H1 (cell line): ENCODE results near the gene AAK1. TPM values are rescaled to one million over a fixed set of nuclear protein-coding genes. Genes with fewer than 3 reads are reported as not detected.

Experiments
- CTCF ChIA-PET: fragments of 300-600 bp; sonication (Branson Sonifier 250); formaldehyde crosslinking; loops from one replicate; lab custom pipeline; 2021; ENCODE audit not compliant: partially characterized antibody; lab: Charles Lee
- POLR2A ChIA-PET: fragments of 300-600 bp; sonication (Branson Sonifier 250); formaldehyde crosslinking; loops from one replicate; lab custom pipeline; 2021; ENCODE audit warnings: inconsistent platforms; ENCODE audit not compliant: partially characterized antibody; lab: Charles Lee
- DNase-seq, 2 experiments: peaks; one replicate each; pipeline versions ENCODE4 v3.0.0 to v3.0.0-alpha.2; 2010 to 2022; ENCODE audit warnings: low spot score in 2 of 2, low read depth in 1 of 2, mixed read lengths in 1 of 2
- FAIRE-seq: peaks from 2 replicates; lab custom pipeline; 2011; peaks lifted over from hg19 to GRCh38; lab: Jason Lieb, UNC
- H2AFZ ChIP-seq: 2 replicates; pipeline ENCODE4 v1.8.1; 2012; ENCODE audit warnings: low read length, inconsistent platforms
- H2AK5ac ChIP-seq: 2 replicates; pipeline ENCODE4 v1.6.1; 2013; ENCODE audit warnings: low read depth, low read length
- H2BK120ac ChIP-seq: replicated peaks from 2 replicates; pipeline ENCODE3; 2013; ENCODE audit warnings: low read depth, low read length, inconsistent platforms
- H2BK12ac ChIP-seq: 2 replicates; pipeline ENCODE4 v1.6.1; 2013; ENCODE audit warnings: low read depth, low read length
- H2BK15ac ChIP-seq: 2 replicates; pipeline ENCODE4 v1.6.1; 2013; ENCODE audit warnings: low read length
- H2BK20ac ChIP-seq: 2 replicates; pipeline ENCODE4 v1.6.1; 2013; ENCODE audit warnings: low read length
- H2BK5ac ChIP-seq: 2 replicates; pipeline ENCODE4 v1.6.1; 2013; ENCODE audit warnings: low read depth, low read length
- H3K14ac ChIP-seq: 2 replicates; pipeline ENCODE4 v1.6.1; 2013; ENCODE audit warnings: inconsistent platforms; ENCODE audit not compliant: insufficient read length
- H3K18ac ChIP-seq: 2 replicates; pipeline ENCODE4 v1.6.1; 2013; ENCODE audit warnings: low read length; ENCODE audit errors: extremely low read depth
- H3K23ac ChIP-seq: 2 replicates; pipeline ENCODE4 v1.6.1; 2013; ENCODE audit warnings: inconsistent platforms; ENCODE audit not compliant: insufficient read length
- H3K23me2 ChIP-seq: 2 replicates; pipeline ENCODE4 v1.6.1; 2013; ENCODE audit warnings: low read depth, low read length
- H3K27ac ChIP-seq: 2 replicates; pipeline ENCODE4 v1.6.1; 2011; ENCODE audit warnings: low read depth, low read length, inconsistent platforms
- H3K27me3 ChIP-seq, 4 experiments: replicated peaks in 1 of 4; 1 replicate in 1 of 4; 2 replicates in 3 of 4; pipeline versions ENCODE4 v1.6.1 to v1.8.1; 2011 to 2013; ENCODE audit warnings: low read length in 3 of 4, mild to moderate bottlenecking in 3 of 4, inconsistent platforms in 2 of 4, mixed read lengths in 2 of 4, moderate library complexity in 1 of 4; ENCODE audit not compliant: control insufficient read depth in 3 of 4, insufficient read depth in 3 of 4; ENCODE audit errors: extremely low read depth in 1 of 4
- H3K36me3 ChIP-seq, 4 experiments: 2 replicates each; pipeline versions ENCODE4 v1.6.1 to v1.8.1; 2011 to 2013; ENCODE audit warnings: mild to moderate bottlenecking in 4 of 4, low read length in 3 of 4, moderate library complexity in 2 of 4, control low read depth in 1 of 4, inconsistent platforms in 1 of 4; ENCODE audit not compliant: insufficient read depth in 4 of 4, control insufficient read depth in 2 of 4
- H3K4ac ChIP-seq: replicated peaks from 2 replicates; pipeline ENCODE3; 2013; ENCODE audit warnings: low read length, low read depth, mixed read lengths, inconsistent platforms; ENCODE audit not compliant: insufficient read length
- H3K4me1 ChIP-seq, 4 experiments: replicated peaks in 1 of 4; 1 replicate in 1 of 4; 2 replicates in 3 of 4; pipeline versions ENCODE4 v1.6.1 to v1.8.1; 2011 to 2013; ENCODE audit warnings: low read length in 3 of 4, inconsistent platforms in 2 of 4, mixed read lengths in 1 of 4; ENCODE audit not compliant: insufficient read depth in 4 of 4, control insufficient read depth in 3 of 4
- H3K4me2 ChIP-seq, 2 experiments: 2 replicates each; pipeline versions ENCODE4 v1.6.1 to v1.8.1; 2011 to 2013; ENCODE audit warnings: low read depth in 2 of 2, low read length in 2 of 2, control low read depth in 1 of 2, inconsistent platforms in 1 of 2, mild to moderate bottlenecking in 1 of 2; ENCODE audit not compliant: insufficient read depth in 1 of 2
- H3K4me3 ChIP-seq, 4 experiments: fragments of 200-600, 300-600 bp in 1 of 4; sonication (generic), shearing (Covaris generic), sonication (Bioruptor Twin) in 1 of 4; 2 replicates each; pipeline versions ENCODE4 v1.5.1 to v1.8.1; 2011 to 2016; ENCODE audit warnings: low read length in 4 of 4, low read depth in 3 of 4, control low read depth in 2 of 4, inconsistent platforms in 2 of 4, mild to moderate bottlenecking in 2 of 4, mixed read lengths in 1 of 4, moderate library complexity in 1 of 4; ENCODE audit not compliant: insufficient read depth in 2 of 4; ENCODE audit errors: extremely low read depth in 1 of 4
- H3K56ac ChIP-seq: replicated peaks from 2 replicates; pipeline ENCODE3; 2013; ENCODE audit warnings: low read depth, mild to moderate bottlenecking, mixed read lengths, low read length, inconsistent platforms; ENCODE audit not compliant: insufficient read length
- H3K79me1 ChIP-seq: 2 replicates; pipeline ENCODE4 v1.6.1; 2013; ENCODE audit warnings: low read depth, low read length, control low read depth
- H3K79me2 ChIP-seq, 2 experiments: 2 replicates each; pipeline versions ENCODE4 v1.6.1 to v1.8.1; 2012 to 2013; ENCODE audit warnings: low read length in 2 of 2, mild to moderate bottlenecking in 2 of 2, inconsistent platforms in 1 of 2; ENCODE audit not compliant: insufficient read depth in 2 of 2, control insufficient read depth in 1 of 2
- H3K9ac ChIP-seq, 4 experiments: replicated peaks in 1 of 4; 1 replicate in 1 of 4; 2 replicates in 3 of 4; pipeline versions ENCODE4 v1.6.1 to v1.8.1; 2011 to 2013; ENCODE audit warnings: low read depth in 3 of 4, low read length in 3 of 4, control low read depth in 2 of 4, mild to moderate bottlenecking in 2 of 4, moderate library complexity in 2 of 4, inconsistent platforms in 1 of 4; ENCODE audit errors: extremely low read depth in 1 of 4
- H3K9me3 ChIP-seq, 2 experiments: 2 replicates each; pipeline versions ENCODE4 v1.6.1 to v1.8.1; 2012 to 2013; ENCODE audit warnings: mild to moderate bottlenecking in 2 of 2, moderate library complexity in 2 of 2, control low read depth in 1 of 2, inconsistent platforms in 1 of 2, low read depth in 1 of 2, low read length in 1 of 2, mixed read lengths in 1 of 2; ENCODE audit not compliant: insufficient read depth in 2 of 2
- H4K20me1 ChIP-seq, 2 experiments: replicated peaks in 1 of 2; 2 replicates each; pipeline versions ENCODE3 to v1.8.1; 2011 to 2013; ENCODE audit warnings: inconsistent platforms in 2 of 2, low read length in 2 of 2, mild to moderate bottlenecking in 1 of 2; ENCODE audit not compliant: insufficient read depth in 2 of 2, control insufficient read depth in 1 of 2
- H4K5ac ChIP-seq: 2 replicates; pipeline ENCODE4 v1.6.1; 2013; ENCODE audit warnings: low read length, low read depth, mixed read lengths, inconsistent platforms; ENCODE audit not compliant: insufficient read length
- H4K8ac ChIP-seq: 2 replicates; pipeline ENCODE4 v1.8.0; 2013; ENCODE audit warnings: mild to moderate bottlenecking, moderate library complexity, low read length, inconsistent platforms; ENCODE audit not compliant: insufficient read depth; ENCODE audit errors: extremely low read depth
- H4K91ac ChIP-seq: replicated peaks from 2 replicates; pipeline ENCODE3; 2013; ENCODE audit warnings: low read length, mixed read lengths, inconsistent platforms; ENCODE audit not compliant: insufficient read length
- BRCA1 ChIP-seq: IDR thresholded peaks from 2 replicates; pipeline ENCODE4 v1.6.1; 2012; ENCODE audit warnings: low read depth, low read length, improper control_type of control experiment
- CBX5 ChIP-seq: fragments of 300-800, 300-1000 bp; sonication (generic); IDR thresholded peaks from 2 replicates; pipeline ENCODE4 v1.7.1; 2016; ENCODE audit warnings: antibody characterized with exemption, low read length, low read depth
- CBX8 ChIP-seq: fragments of 300-800, 300-1000 bp; sonication (generic); IDR thresholded peaks from 2 replicates; pipeline ENCODE4 v1.7.1; 2016; ENCODE audit warnings: low read depth, low read length, borderline replicate concordance
- CEBPB ChIP-seq: IDR thresholded peaks from 2 replicates; pipeline ENCODE4 v1.6.1; 2012; ENCODE audit warnings: low read depth, low read length
- GTF2F1 ChIP-seq: IDR thresholded peaks from 2 replicates; pipeline ENCODE4 v1.6.1; 2012; ENCODE audit warnings: low read depth, low read length, improper control_type of control experiment, borderline replicate concordance
- NRF1 ChIP-seq: IDR thresholded peaks from 2 replicates; pipeline ENCODE4 v1.6.1; 2011; ENCODE audit warnings: mild to moderate bottlenecking, low read depth, low read length, improper control_type of control experiment
- POLR2AphosphoS5 ChIP-seq: IDR thresholded peaks from 2 replicates; pipeline ENCODE4 v1.6.1; 2011; ENCODE audit warnings: low read depth, low read length
- RBBP5 ChIP-seq: IDR thresholded peaks from 2 replicates; pipeline ENCODE4 v1.7.1; 2012; ENCODE audit warnings: low read depth, mild to moderate bottlenecking, inconsistent platforms, low read length, moderate library complexity, borderline replicate concordance
- SP2 ChIP-seq: IDR thresholded peaks from 2 replicates; pipeline ENCODE4 v1.6.1; 2012; ENCODE audit warnings: mild to moderate bottlenecking, low read length, inconsistent platforms
- SP4 ChIP-seq: IDR thresholded peaks from 2 replicates; pipeline ENCODE4 v1.6.1; 2012; ENCODE audit warnings: low read length, inconsistent platforms
- TAF7 ChIP-seq: optimal IDR thresholded peaks from 2 replicates; pipeline ENCODE3; 2011; ENCODE audit warnings: low read depth, mild to moderate bottlenecking, inconsistent platforms, low read length, moderate library complexity, borderline replicate concordance
- WGBS, 2 experiments: shearing (Covaris generic) in 1 of 2; methylation state at CpG; one replicate each; pipeline versions ENCODE4 v1.1.6 to v1.1.7; 2013 to 2015; ENCODE audit warnings: low lambda C conversion rate in 2 of 2, mixed read lengths in 2 of 2, inconsistent platforms in 1 of 2, low coverage in 1 of 2, missing lambda C conversion rate in 1 of 2; ENCODE audit not compliant: insufficient replicate concordance in 2 of 2, insufficient coverage in 1 of 2, insufficient read length in 1 of 2; ENCODE audit errors: extremely low coverage in 1 of 2, missing lambda C conversion rate in 1 of 2; 5-methylcytosine and 5-hydroxymethylcytosine counted together
- polyA plus RNA-seq, 7 experiments: library from polyadenylated mRNA; depleted of rRNA in 3 of 7; stranded (reverse) in 5 of 7; unstranded in 2 of 7; fragments of >200 nt in 5 of 7; fragments of 200-250 nt in 2 of 7; gene quantifications; 1 replicate in 5 of 7; 2 replicates in 1 of 7; 4 replicates in 1 of 7; pipeline versions ENCODE4 v1.2.1 to v1.2.3, GENCODE V29; 2011 to 2013; ENCODE audit warnings: missing spikeins in 2 of 7, mixed read lengths in 2 of 7
- total RNA-seq: library from RNA; stranded (reverse); fragmentation: NEBNext Ultra II Directional; extraction: Animal tissue kit (Norgen Biotek cat#: 25700); gene quantifications from 2 replicates; pipeline ENCODE4 v1.2.1, GENCODE V29; 2021
- TF ChIP-seq, protein P1 (sequence below): IDR thresholded peaks from 2 replicates; pipeline ENCODE4 v1.6.1; 2011; ENCODE audit warnings: low read length, improper control_type of control experiment
- TF ChIP-seq, protein P2 (sequence below): IDR thresholded peaks from 2 replicates; pipeline ENCODE4 v1.6.1; 2012; ENCODE audit warnings: inconsistent platforms

The AAK1 gene
- total and polyA plus RNA-seq, 2 of the 8 experiments (the other 6 are each of a cell fraction or from before 2014, with no cell fraction given): 10.0 to 40.5 TPM

DNA sequence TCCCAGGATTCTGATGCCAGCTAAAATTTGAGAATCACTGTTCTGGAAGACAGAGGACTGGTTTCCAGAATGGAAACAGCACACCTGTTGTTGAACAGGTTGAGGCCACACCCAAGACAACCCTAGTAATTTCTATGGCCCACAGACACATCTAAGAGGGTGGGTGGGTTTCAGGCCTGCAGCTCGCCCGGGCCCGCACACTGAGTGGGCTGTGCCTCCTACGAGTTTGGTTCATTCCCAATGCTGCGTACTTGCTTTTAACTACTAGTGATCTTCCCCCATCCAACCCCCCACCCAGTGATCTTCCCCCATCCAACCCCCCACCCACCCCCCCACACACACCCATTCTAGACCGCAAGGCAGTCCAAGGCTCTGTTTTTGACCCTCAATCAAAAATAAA is 205.0 kb downstream of the AAK1 start:
- no peaks in the 10 kb centered on the region for H3K36me3 ChIP-seq
- no peak overlapping the region; a peak in 1 of 4 replicates for H3K4me2 ChIP-seq
- no peak overlapping the region for H4K8ac ChIP-seq
- H2BK120ac ChIP-seq: no peak overlapping the region
- no peak overlapping the region for H2AFZ ChIP-seq
- no peaks in the 10 kb centered on the region for H3K27me3 ChIP-seq
- no peak overlapping the region for H3K23ac ChIP-seq
- WGBS, 2 experiments: 98% methylated on average over 6 of the region's 6 CpGs; no CpG with 5 or more reads in 1 of the 2 experiments
- peaks cover 0 to 10% of the 10 kb centered on the region in 2 experiments; a peak in 2 of 4 replicates for H3K79me2 ChIP-seq
- no peak overlapping the region for H3K14ac ChIP-seq
- H4K20me1 ChIP-seq: peaks cover 0 to 2% of the 10 kb centered on the region in 2 experiments
- no peak overlapping the region for H4K5ac ChIP-seq
- no peak overlapping the region for H3K9ac ChIP-seq
- H3K18ac ChIP-seq: no peak overlapping the region
- ChIA-PET CTCF (interaction anchor here (1.5 kb wide), 2 partner anchors 21 to 60 kb away, joined by 4 to 5 read pairs; no protein-coding TSS in a partner anchor), POLR2A (interaction anchor here (0.8 kb wide), 1 partner anchor 52 kb away, joined by 3 read pairs; no protein-coding TSS in a partner anchor)
- no peak overlapping the region for H3K4me3 ChIP-seq
- no peak for DNase-seq
- H2BK20ac ChIP-seq: no peak overlapping the region
- H4K91ac ChIP-seq: no peak overlapping the region
- no peak overlapping the region for H2BK5ac ChIP-seq
- peak overlapping the region; percentile 85; the same call in 1 of the 2 replicates for H2AK5ac ChIP-seq
- peak overlapping the region; percentile 99 for H2BK12ac ChIP-seq
- H3K56ac ChIP-seq: no peak overlapping the region
- peaks cover 4 to 5% (median 4%) of the 10 kb centered on the region in 4 experiments for H3K4me1 ChIP-seq
- no peaks in the 10 kb centered on the region for H3K9me3 ChIP-seq
- no peaks in the 10 kb centered on the region for H3K79me1 ChIP-seq
- H2BK15ac ChIP-seq: no peak overlapping the region
- H3K23me2 ChIP-seq: peaks cover 3% of the 10 kb centered on the region; the same call in 1 of the 2 replicates
- H3K27ac ChIP-seq: no peak overlapping the region
- FAIRE-seq: no peak
- no peak overlapping the region for H3K4ac ChIP-seq
- TF ChIP-seq, protein P1, sequence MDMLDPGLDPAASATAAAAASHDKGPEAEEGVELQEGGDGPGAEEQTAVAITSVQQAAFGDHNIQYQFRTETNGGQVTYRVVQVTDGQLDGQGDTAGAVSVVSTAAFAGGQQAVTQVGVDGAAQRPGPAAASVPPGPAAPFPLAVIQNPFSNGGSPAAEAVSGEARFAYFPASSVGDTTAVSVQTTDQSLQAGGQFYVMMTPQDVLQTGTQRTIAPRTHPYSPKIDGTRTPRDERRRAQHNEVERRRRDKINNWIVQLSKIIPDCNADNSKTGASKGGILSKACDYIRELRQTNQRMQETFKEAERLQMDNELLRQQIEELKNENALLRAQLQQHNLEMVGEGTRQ: no peak
- no peak for TF ChIP-seq CEBPB
- TF ChIP-seq, protein P2, sequence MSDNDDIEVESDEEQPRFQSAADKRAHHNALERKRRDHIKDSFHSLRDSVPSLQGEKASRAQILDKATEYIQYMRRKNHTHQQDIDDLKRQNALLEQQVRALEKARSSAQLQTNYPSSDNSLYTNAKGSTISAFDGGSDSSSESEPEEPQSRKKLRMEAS: no peak
- TF ChIP-seq SP4: no peak
- TF ChIP-seq CBX8: no peak
- no peak for TF ChIP-seq BRCA1
- no peak for TF ChIP-seq SP2
- no peak for TF ChIP-seq GTF2F1
- no peak for TF ChIP-seq NRF1
- TF ChIP-seq CBX5: no peak
- TF ChIP-seq POLR2AphosphoS5: no peak
- TF ChIP-seq RBBP5: no peak
- no peak for TF ChIP-seq TAF7
